Testis (tissue), 3 donors: ENCODE measurements around the gene TBC1D16. TPM values are rescaled to one million over a fixed set of nuclear protein-coding genes. Genes with fewer than 3 reads are reported as not detected.

Experiments
- DNase-seq: peaks from one replicate; pipeline ENCODE4 v3.0.0-alpha.2; 2019
- H3K27ac ChIP-seq, 2 donors: fragments of 200-600 bp; sonication (generic); one replicate each; pipeline ENCODE4 v1.5.1; 2019
- H3K27me3 ChIP-seq: fragments of 200-600 bp; sonication (generic); one replicate; pipeline ENCODE4 v1.5.1; 2019
- H3K36me3 ChIP-seq: fragments of 200-600 bp; sonication (generic); one replicate; pipeline ENCODE4 v1.5.1; 2017; ENCODE audit warnings: low read depth; ENCODE audit errors: missing control alignments
- H3K4me1 ChIP-seq: fragments of 200-600 bp; sonication (generic); one replicate; pipeline ENCODE4 v1.5.1; 2019
- H3K4me3 ChIP-seq, 2 donors: fragments of 200-600 bp; sonication (generic); one replicate each; pipeline ENCODE4 v1.5.1; 2017 to 2019
- H3K9me3 ChIP-seq: fragments of 200-600 bp; sonication (generic); one replicate; pipeline ENCODE4 v1.5.1; 2017
- POLR2A ChIP-seq: fragments of 450-650 bp; IDR thresholded peaks from one replicate; pipeline ENCODE4 v1.6.1; 2017; ENCODE audit warnings: antibody characterized with exemption, mild to moderate bottlenecking, moderate library complexity
- WGBS, 2 donors: methylation state at CpG; one replicate each; pipeline ENCODE4 v1.1.5; 2018; 5-methylcytosine and 5-hydroxymethylcytosine counted together
- intact Hi-C: fragments of 100-400 bp; cut with DNase I; formaldehyde crosslinking; loops from one replicate; pipeline ENCODE4 v1.15.1; 2023; ENCODE audit warnings: low total_unique reads
- polyA plus RNA-seq: library from polyadenylated mRNA; stranded (reverse); fragments of 350-450 nt; fragmentation: Illumina TruSeq; extraction: RNeasy Lipid Tissue Mini Kit (QIAGEN cat#74804); gene quantifications from one replicate; pipeline ENCODE4 v1.2.3, GENCODE V29; 2014; ENCODE audit warnings: low read depth, low replicate concordance; ENCODE audit not compliant: insufficient read depth
- total RNA-seq, 2 donors: library from RNA; depleted of rRNA; stranded (reverse); fragments of >200 nt; gene quantifications; one replicate each; pipeline ENCODE4 v1.2.3, GENCODE V29; 2016
- TF ChIP-seq, protein P1 (sequence below), 3 experiments: fragments of 450-650 bp in 2 of 3; fragments of 200-600 bp in 1 of 3; sonication (generic) in 1 of 3; IDR thresholded peaks; one replicate each; pipeline ENCODE4 v1.5.1; 2016 to 2019; ENCODE audit warnings: antibody characterized with exemption in 3 of 3, mild to moderate bottlenecking in 2 of 3, moderate library complexity in 1 of 3

Gene TBC1D16
- total and polyA plus RNA-seq, 3 donors from 2014 or later: 11.0 to 16.0 (median 11.7) TPM

DNA sequence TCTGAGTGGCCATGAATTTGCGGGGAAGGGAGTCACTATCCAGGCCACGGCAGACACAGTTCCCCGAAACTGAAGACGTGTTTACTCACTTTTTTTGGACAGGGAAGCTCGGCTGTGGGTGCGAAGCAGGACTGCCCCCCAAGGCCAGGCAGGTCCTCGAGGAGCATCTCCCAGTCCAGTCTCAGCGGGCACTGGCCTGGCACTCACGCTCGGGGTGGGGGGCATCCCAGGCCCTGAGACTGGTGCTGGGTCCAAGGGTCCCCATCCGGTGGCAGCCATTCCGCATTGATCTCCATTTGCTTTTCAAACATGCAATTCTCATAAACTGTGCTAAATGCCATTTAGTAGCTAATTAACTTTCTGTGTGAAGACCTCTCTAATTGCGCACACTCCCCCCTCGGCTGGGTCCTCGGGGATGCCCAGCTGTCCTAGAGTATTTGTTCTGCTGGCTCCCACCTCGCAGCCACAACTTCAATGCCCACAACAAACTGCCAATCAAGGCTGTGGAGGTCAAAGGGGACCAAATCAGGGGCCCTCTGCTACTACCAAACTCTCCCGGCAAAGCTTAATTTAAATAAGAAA, 50.2 kb downstream of the TBC1D16 start:
- no peaks in the 10 kb centered on the region for H3K36me3 ChIP-seq

DNA sequence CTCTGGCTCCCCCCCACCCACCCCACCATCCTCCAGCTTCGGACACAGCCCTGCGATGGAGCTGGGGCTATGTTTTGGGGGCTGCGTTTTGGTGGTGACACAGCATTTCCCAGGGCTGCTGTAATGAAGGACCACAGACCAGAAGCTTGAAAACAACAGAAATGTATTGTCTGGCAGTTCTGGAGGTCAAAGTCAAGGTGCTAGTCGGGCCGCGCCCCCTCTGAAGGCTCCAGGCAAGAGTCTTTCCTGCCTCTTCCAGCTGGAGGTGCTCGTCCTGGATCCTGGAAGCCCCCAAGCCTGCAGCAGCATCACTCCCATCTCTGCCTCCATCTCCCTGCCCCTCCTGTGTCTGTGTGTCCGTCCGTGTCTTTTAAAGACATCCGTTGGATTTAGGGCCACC, 50.8 kb downstream of the TBC1D16 start:
- Histone ChIP-seq H3K27me3 (no peaks in the 10 kb centered on the region), H3K9me3 (no peaks in the 10 kb centered on the region), H3K4me1 (peaks cover 42% of the 10 kb centered on the region), H3K36me3 (no peaks in the 10 kb centered on the region), H3K27ac (no peak overlapping the region), H3K4me3 (no peak overlapping the region)
- no peak for DNase-seq
- intact Hi-C loops: no loop called here
- WGBS, 2 donors: 63 to 73% methylated on average over 6 to 10 of the region's 10 CpGs
- TF ChIP-seq POLR2A: no peak
- TF ChIP-seq, protein P1, sequence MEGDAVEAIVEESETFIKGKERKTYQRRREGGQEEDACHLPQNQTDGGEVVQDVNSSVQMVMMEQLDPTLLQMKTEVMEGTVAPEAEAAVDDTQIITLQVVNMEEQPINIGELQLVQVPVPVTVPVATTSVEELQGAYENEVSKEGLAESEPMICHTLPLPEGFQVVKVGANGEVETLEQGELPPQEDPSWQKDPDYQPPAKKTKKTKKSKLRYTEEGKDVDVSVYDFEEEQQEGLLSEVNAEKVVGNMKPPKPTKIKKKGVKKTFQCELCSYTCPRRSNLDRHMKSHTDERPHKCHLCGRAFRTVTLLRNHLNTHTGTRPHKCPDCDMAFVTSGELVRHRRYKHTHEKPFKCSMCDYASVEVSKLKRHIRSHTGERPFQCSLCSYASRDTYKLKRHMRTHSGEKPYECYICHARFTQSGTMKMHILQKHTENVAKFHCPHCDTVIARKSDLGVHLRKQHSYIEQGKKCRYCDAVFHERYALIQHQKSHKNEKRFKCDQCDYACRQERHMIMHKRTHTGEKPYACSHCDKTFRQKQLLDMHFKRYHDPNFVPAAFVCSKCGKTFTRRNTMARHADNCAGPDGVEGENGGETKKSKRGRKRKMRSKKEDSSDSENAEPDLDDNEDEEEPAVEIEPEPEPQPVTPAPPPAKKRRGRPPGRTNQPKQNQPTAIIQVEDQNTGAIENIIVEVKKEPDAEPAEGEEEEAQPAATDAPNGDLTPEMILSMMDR (IDR thresholded peaks at IDR 0.05): no peak

More for the DNA sequence above, 50.2 kb downstream of the TBC1D16 start:
- Histone ChIP-seq H3K27me3 (no peaks in the 10 kb centered on the region), H3K27ac (no peak overlapping the region), H3K9me3 (no peaks in the 10 kb centered on the region), H3K4me1 (peaks cover 38% of the 10 kb centered on the region), H3K4me3 (no peak overlapping the region)
- TF ChIP-seq, protein P1 (IDR thresholded peaks at IDR 0.05): no peak
- TF ChIP-seq POLR2A: no peak
- intact Hi-C loops: no loop called here
- 90 to 94% methylated on average over 13 to 17 of the region's 17 CpGs for WGBS, 2 donors
- no peak for DNase-seq

DNA sequence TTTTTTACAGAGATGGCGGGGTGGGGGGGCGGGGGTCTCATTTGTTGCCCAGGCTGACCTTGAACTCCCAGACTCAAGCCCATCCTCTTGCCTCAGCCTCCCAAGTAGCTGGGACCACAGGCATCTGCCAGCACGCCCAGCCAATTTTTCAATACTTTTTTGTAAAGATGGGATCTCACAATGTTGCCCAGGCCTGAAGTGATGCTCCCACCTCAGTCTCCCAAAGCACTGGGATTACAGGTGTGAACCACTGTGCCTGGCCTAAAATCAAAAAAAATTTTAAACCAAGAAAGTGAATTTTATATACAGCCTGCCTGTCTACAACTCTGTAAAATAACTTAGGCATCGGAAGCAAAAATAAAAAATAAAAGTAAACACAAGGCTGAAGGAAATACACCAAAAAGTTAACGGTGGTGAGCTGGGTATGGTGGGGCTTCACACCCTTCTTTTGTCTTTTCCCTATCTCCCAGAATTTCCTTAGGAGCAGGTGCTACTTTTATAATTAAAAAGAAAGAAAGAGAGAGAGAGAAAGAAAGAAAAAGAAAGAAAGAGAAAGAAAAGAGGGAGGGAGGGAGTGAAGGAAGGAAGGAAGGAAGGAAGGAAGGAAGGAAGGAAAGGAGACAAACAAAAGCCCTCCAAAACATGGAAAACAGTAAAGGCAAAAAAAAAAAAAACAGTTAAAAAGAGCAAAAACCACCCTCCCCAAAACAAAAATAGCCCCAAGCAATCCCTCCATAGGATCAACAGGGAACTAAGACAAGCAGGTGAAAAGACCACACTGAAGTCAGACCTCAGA, 51.4 kb downstream of the TBC1D16 start:
- Histone ChIP-seq H3K4me3 (no peak overlapping the region), H3K9me3 (no peaks in the 10 kb centered on the region), H3K36me3 (no peaks in the 10 kb centered on the region), H3K27me3 (no peaks in the 10 kb centered on the region), H3K27ac (no peak overlapping the region), H3K4me1 (peaks cover 41% of the 10 kb centered on the region)
- TF ChIP-seq, protein P1 (IDR thresholded peaks at IDR 0.05): no peak
- TF ChIP-seq POLR2A: no peak
- 92 to 93% methylated on average over 5 of the region's 5 CpGs for WGBS, 2 donors
- intact Hi-C loops: no loop called here
- DNase-seq: no peak

DNA sequence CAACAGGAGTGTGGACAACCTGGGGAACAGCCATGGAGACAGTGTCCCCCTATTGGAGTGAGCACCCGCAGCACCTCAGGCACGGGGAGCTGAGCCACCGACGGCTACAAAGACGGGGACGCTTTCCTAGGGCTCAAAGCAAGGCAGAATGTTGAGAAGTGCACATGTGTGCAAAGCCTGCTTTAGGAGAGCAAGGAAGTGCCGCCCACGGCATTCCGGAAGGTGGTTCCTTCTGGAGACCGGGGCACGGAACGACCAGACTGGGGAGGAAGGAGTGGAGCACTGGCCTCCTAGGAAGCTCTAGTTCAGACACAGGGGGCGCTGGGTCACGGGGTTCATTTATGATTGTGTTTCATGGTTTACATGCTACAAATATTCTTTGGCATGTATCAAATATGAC, 52.2 kb downstream of the TBC1D16 start:
- no peak for TF ChIP-seq POLR2A
- Histone ChIP-seq H3K27me3 (no peaks in the 10 kb centered on the region), H3K36me3 (no peaks in the 10 kb centered on the region), H3K9me3 (no peaks in the 10 kb centered on the region), H3K4me1 (peaks cover 40% of the 10 kb centered on the region), H3K27ac (no peak overlapping the region), H3K4me3 (no peak overlapping the region)
- intact Hi-C loops: no loop called here
- DNase-seq: no peak
- 82% methylated on average over 12 to 14 of the region's 14 CpGs for WGBS, 2 donors

DNA sequence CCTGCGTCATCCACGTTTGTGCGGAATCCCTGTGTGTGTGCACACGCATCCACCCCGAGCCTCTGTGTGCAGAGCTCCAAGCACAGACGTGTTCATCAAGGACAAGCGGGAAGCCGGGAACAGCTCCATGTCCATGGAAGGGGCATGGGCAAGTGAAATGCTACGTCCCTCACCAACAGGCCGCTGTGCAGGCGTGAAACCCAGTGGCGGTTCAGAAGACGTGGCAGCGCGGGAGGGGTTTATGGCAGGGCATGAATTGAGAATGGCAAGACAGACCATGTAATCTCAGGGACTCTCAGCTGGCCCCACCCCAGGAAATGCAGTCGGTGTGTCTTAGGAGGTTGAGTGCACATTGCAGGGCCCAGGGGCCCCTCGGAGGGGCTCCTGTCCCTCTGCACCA, 52.7 kb downstream of the TBC1D16 start:
- Histone ChIP-seq H3K4me3 (no peak overlapping the region), H3K9me3 (no peaks in the 10 kb centered on the region), H3K4me1 (peaks cover 35% of the 10 kb centered on the region), H3K36me3 (no peaks in the 10 kb centered on the region), H3K27me3 (no peaks in the 10 kb centered on the region), H3K27ac (no peak overlapping the region)
- DNase-seq: no peak
- intact Hi-C loops: no loop called here
- TF ChIP-seq POLR2A: no peak
- TF ChIP-seq, protein P1 (IDR thresholded peaks at IDR 0.05): no peak
- WGBS, 2 donors: 93 to 94% methylated on average over 17 of the region's 17 CpGs
